ENCODE data around the gene PTPRD. TPM values are rescaled to one million over a fixed set of nuclear protein-coding genes. Genes with fewer than 3 reads are reported as not detected.
A peak's percentile ranks its signal among the peaks of the same experiment; 100 is the strongest.

The PTPRD gene
- total RNA-seq, 1 experiment from 2014 or later: 1.8 TPM

- Mint-ChIP-seq H3K27me3 (ENCODE audit: unreplicated experiment) (no peaks in the 10 kb centered on the region), H3K9me3 (ENCODE audit: low read depth, unreplicated experiment) (peaks cover 5% of the 10 kb centered on the region), H3K27ac (ENCODE audit: unreplicated experiment) (no peak overlapping the region), H3K4me3 (ENCODE audit: low read depth, unreplicated experiment) (no peak overlapping the region), H3K36me3 (ENCODE audit: insufficient read depth, unreplicated experiment) (no peaks in the 10 kb centered on the region), H3K4me1 (ENCODE audit: low read depth, unreplicated experiment) (no peaks in the 10 kb centered on the region)
- no peak for TF ChIP-seq CTCF (IDR thresholded peaks at IDR 0.05; ENCODE audit: unreplicated experiment)
- CTCF ChIA-PET: no interaction called here
- no TSS peak for BruUV-seq (replicated peaks)
- no peak for DNase-seq
- intact Hi-C loops (cut with micrococcal nuclease; ENCODE audit: unreplicated experiment): no loop called here
Measured at GRCh38 chr9:9033022-9033421, 1579.8 kb downstream of the PTPRD start.

GRCh38 chr9:9016597-9016996, 1596.2 kb downstream of the PTPRD start:
- H3K27me3 Mint-ChIP-seq (ENCODE audit: unreplicated experiment): no peaks in the 10 kb centered on the region
- H3K4me1 Mint-ChIP-seq (ENCODE audit: low read depth, unreplicated experiment): no peaks in the 10 kb centered on the region
- intact Hi-C loops (cut with micrococcal nuclease; ENCODE audit: unreplicated experiment): no loop called here
- H3K9me3 Mint-ChIP-seq (ENCODE audit: low read depth, unreplicated experiment): no peaks in the 10 kb centered on the region
- no peak overlapping the region for H3K27ac Mint-ChIP-seq (ENCODE audit: unreplicated experiment)
- CTCF ChIA-PET: no interaction called here
- DNase-seq: no peak
- no peak for TF ChIP-seq CTCF (IDR thresholded peaks at IDR 0.05; ENCODE audit: unreplicated experiment)
- H3K36me3 Mint-ChIP-seq (ENCODE audit: insufficient read depth, unreplicated experiment): no peaks in the 10 kb centered on the region
- no peak overlapping the region for H3K4me3 Mint-ChIP-seq (ENCODE audit: low read depth, unreplicated experiment)
- no TSS peak for BruUV-seq (replicated peaks)

GRCh38 chr9:9004810-9005209, 1608.0 kb downstream of the PTPRD start:
- intact Hi-C loops (cut with micrococcal nuclease; ENCODE audit: unreplicated experiment): loop anchor here (5.0 to 10.0 kb wide), 3 partner anchors 90 to 1683 kb away; no protein-coding TSS in a partner anchor

GRCh38 chr9:9002826-9003583, 1609.8 kb downstream of the PTPRD start:
- intact Hi-C loops (cut with micrococcal nuclease; ENCODE audit: unreplicated experiment): loop anchor here (5.0 to 10.0 kb wide), 3 partner anchors 88 to 1681 kb away; no protein-coding TSS in a partner anchor
- CTCF ChIA-PET: no interaction called here
- peak; percentile 11 for DNase-seq

More at GRCh38 chr9:9004810-9005209, 1608.0 kb downstream of the PTPRD start:
- CTCF ChIA-PET: no interaction called here
- DNase-seq: no peak
- no TSS peak for BruUV-seq (replicated peaks)
- Mint-ChIP-seq H3K27ac (ENCODE audit: unreplicated experiment) (no peak overlapping the region), H3K4me1 (ENCODE audit: low read depth, unreplicated experiment) (no peaks in the 10 kb centered on the region), H3K27me3 (ENCODE audit: unreplicated experiment) (no peaks in the 10 kb centered on the region), H3K9me3 (ENCODE audit: low read depth, unreplicated experiment) (no peaks in the 10 kb centered on the region), H3K4me3 (ENCODE audit: low read depth, unreplicated experiment) (no peak overlapping the region), H3K36me3 (ENCODE audit: insufficient read depth, unreplicated experiment) (no peaks in the 10 kb centered on the region)
- TF ChIP-seq CTCF (IDR thresholded peaks at IDR 0.05; ENCODE audit: unreplicated experiment): no peak

More at GRCh38 chr9:9002826-9003583, 1609.8 kb downstream of the PTPRD start:
- Mint-ChIP-seq H3K4me1 (ENCODE audit: low read depth, unreplicated experiment) (no peaks in the 10 kb centered on the region), H3K27ac (ENCODE audit: unreplicated experiment) (no peak overlapping the region), H3K27me3 (ENCODE audit: unreplicated experiment) (no peaks in the 10 kb centered on the region), H3K36me3 (ENCODE audit: insufficient read depth, unreplicated experiment) (no peaks in the 10 kb centered on the region), H3K9me3 (ENCODE audit: low read depth, unreplicated experiment) (no peaks in the 10 kb centered on the region), H3K4me3 (ENCODE audit: low read depth, unreplicated experiment) (no peak overlapping the region)
- no TSS peak for BruUV-seq (replicated peaks)
- TF ChIP-seq CTCF (IDR thresholded peaks at IDR 0.05; ENCODE audit: unreplicated experiment): no peak

Data from Calu3 (cell line).